Measurements from ENCODE around the gene TINAGL1.

Gene TINAGL1

GRCh38 chr1:31623365-31623764 is 47.0 kb downstream of the TINAGL1 start:
- no peak overlapping the region for H3K27ac ChIP-seq

DNA sequence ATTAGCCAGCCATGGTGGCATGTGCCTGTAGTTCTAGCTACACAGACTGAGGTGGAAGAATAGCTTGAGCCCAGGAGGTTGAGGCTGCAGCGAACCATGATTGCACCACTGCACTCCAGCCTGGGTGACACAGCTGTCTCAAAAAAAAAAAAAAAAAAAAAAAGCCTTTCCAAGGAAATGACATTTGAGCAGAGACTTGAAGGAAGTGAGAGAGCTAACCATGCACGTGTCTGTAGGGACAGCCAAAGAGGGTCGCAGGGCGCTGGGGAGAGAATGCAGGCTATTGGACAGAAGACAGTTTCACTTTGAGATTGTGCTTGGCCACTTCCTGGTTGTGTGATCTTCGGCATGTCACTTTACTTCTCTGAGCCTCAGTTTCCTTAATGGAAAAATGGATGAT is 48.0 kb downstream of the TINAGL1 start:
- TF ChIP-seq, protein P1, sequence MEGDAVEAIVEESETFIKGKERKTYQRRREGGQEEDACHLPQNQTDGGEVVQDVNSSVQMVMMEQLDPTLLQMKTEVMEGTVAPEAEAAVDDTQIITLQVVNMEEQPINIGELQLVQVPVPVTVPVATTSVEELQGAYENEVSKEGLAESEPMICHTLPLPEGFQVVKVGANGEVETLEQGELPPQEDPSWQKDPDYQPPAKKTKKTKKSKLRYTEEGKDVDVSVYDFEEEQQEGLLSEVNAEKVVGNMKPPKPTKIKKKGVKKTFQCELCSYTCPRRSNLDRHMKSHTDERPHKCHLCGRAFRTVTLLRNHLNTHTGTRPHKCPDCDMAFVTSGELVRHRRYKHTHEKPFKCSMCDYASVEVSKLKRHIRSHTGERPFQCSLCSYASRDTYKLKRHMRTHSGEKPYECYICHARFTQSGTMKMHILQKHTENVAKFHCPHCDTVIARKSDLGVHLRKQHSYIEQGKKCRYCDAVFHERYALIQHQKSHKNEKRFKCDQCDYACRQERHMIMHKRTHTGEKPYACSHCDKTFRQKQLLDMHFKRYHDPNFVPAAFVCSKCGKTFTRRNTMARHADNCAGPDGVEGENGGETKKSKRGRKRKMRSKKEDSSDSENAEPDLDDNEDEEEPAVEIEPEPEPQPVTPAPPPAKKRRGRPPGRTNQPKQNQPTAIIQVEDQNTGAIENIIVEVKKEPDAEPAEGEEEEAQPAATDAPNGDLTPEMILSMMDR (conservative IDR thresholded peaks at IDR 0.05) = no peak
- TF ChIP-seq ZFX (IDR thresholded peaks at IDR 0.05) = no peak
- H3K27ac ChIP-seq = no peak overlapping the region

More at GRCh38 chr1:31623365-31623764, 47.0 kb downstream of the TINAGL1 start:
- no peak for TF ChIP-seq ZFX (IDR thresholded peaks at IDR 0.05)
- TF ChIP-seq, protein P1 (conservative IDR thresholded peaks at IDR 0.05) = no peak

GRCh38 chr1:31624731-31625514 is 48.6 kb downstream of the TINAGL1 start:
- H3K27ac ChIP-seq = no peak overlapping the region
- no peak for TF ChIP-seq ZFX (IDR thresholded peaks at IDR 0.05)
- TF ChIP-seq, protein P1 (conservative IDR thresholded peaks at IDR 0.05) = no peak

- H3K27ac ChIP-seq = no peak overlapping the region
- TF ChIP-seq ZFX (IDR thresholded peaks at IDR 0.05) = no peak
- TF ChIP-seq, protein P1 (conservative IDR thresholded peaks at IDR 0.05) = no peak
Measured at GRCh38 chr1:31625561-31626222, 49.4 kb downstream of the TINAGL1 start.

- TF ChIP-seq, protein P1 (conservative IDR thresholded peaks at IDR 0.05) = no peak
- no peak for TF ChIP-seq ZFX (IDR thresholded peaks at IDR 0.05)
- H3K27ac ChIP-seq = no peak overlapping the region
Measured at GRCh38 chr1:31626223-31627207, 50.2 kb downstream of the TINAGL1 start.

DNA sequence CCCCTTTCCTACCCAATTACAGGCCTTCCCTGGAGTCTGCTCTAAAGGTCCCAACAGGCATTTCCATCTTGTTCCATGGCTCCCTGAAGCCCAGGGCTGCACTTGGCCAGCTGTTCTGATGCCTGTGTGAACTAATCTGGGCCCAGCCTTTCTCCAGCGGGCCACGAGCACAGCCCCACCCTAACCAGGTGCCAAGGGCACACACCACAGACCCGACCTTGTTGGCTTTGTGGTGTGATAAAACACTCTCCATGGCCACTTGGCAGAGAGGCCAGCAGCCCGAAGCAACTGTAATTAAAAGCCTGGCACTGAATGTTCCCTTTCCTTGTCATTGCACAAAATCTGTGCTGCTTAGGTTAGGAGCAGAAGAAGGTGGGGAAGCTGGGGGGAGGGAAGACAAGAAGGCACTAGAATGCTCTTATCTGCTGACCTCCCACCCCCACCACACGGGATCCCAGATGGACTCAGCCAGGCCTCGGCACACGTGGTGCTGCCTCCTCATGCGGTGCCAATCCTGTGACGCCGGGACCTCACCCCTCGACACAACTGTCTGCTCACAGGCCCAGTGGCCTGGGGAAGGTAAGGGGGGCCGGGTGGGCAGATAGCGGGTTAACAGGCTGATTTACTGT is 51.1 kb downstream of the TINAGL1 start:
- H3K27ac ChIP-seq = no peak overlapping the region
- TF ChIP-seq ZFX (IDR thresholded peaks at IDR 0.05) = no peak
- TF ChIP-seq, protein P1 (conservative IDR thresholded peaks at IDR 0.05) = no peak

Measured in C4-2B (cell line).